CD4-positive, alpha-beta T cell treated with Interleukin-1 beta for 1 hour (primary cell): ENCODE results near the gene RFNG.

ENCODE experiments used
- DNase-seq, 2 donors: peaks; one replicate each; pipeline ENCODE4 v3.0.0-alpha.2; 2020 to 2022

RFNG gene

GRCh38 chr17:82012640-82013295, 38.8 kb downstream of the RFNG start:
- no peak for DNase-seq

- DNase-seq, result no peak
Observed at GRCh38 chr17:82012261-82012639, 39.4 kb downstream of the RFNG start.

DNA sequence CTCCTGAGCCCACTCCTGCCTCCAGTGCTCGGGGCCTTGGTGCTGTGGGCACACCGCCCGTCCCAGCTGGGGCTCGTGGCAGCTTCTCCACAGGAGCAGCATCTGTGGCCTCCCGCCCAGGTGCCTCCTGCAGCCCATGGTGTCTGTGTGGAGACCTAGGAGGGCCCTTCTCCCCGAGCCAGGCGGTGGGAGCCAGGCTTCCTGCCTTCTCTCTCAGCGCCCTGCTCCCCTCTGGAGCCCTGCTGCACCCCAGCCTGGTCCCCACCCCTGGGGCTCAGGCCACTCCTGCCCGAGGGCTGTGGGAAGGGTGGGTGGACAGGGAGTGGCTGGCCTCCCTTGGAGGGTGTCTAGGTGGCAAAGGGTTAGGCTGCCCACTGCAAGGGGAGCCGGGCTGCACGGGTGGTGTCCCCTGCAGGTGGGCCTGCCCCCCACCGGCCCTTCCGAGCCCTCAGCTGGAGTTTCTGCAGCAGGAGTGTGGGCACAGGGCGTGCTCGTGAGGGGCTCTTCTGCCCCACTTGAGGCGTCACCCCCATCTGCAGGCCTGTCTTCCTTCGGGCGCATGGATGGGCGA, 39.9 kb downstream of the RFNG start:
- no peak for DNase-seq

DNA sequence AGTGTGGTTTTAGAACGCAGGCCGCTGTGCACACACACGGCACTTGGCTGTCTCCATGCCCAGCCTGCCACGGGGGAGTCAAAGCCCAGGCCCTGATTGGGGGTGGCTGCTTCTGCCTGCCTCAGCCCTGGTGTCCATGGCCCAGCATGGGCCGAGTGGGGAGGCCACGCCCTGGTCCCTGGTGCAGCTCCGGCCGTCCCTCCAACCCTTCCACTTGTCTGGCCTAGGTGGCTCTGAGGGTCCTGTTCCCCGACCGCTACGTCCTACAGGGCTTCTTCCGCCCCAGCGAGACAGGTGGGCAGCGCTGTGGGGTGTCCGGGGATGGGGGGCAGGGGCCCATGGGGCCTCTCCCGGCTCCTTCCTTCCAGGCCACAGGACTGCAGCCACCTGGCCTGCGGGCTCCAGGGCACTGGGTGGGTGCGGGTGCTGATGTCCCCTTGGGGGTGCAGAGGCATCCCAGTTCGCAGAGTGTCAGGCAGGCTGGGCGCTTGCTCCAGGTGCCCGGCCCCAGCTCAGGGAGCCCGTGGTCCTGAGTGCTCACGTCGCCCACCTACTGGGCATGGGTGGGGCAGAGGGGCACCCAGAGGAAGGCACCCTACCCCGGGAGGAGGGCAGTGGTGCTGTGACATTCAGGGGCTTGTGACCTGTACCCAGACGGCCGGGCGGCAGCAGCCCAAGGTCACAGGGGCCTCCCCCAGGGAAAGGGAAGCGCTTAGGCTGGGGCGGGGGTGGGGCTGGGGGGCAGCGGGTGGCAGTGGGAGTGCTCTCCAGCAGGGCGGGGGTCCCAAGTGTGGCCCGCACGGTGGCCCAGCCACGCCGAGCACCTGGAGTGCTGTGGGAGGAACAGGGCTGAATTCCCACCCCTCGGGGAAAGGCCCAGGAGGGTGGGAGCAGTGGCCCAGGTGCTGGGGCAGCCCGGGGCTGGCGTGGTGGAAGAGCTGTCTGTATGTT, 40.8 kb downstream of the RFNG start:
- no peak for DNase-seq

DNA sequence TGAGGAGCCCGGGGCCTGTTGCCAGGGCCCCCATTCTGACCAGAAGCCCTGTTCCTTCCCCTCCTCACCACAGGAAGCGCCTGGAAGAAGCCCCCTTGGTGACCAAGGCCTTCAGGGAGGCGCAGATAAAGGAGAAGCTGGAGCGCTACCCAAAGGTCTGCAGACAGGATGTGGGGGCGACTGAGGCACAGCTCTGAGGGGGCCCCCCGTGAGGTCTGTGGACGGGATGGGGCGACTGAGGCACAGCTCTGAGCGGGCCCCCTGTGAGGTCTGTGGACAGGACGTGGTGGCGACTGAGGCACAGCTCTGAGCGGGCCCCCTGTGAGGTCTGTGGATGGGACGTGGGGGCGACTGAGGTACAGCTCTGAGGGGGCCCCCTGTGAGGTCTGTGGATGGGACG, 42.2 kb downstream of the RFNG start:
- DNase-seq, result no peak

GRCh38 chr17:82008941-82009405, 42.6 kb downstream of the RFNG start:
- no peak for DNase-seq

- DNase-seq, result no peak
Observed at GRCh38 chr17:82008258-82008940, 43.2 kb downstream of the RFNG start.

DNA sequence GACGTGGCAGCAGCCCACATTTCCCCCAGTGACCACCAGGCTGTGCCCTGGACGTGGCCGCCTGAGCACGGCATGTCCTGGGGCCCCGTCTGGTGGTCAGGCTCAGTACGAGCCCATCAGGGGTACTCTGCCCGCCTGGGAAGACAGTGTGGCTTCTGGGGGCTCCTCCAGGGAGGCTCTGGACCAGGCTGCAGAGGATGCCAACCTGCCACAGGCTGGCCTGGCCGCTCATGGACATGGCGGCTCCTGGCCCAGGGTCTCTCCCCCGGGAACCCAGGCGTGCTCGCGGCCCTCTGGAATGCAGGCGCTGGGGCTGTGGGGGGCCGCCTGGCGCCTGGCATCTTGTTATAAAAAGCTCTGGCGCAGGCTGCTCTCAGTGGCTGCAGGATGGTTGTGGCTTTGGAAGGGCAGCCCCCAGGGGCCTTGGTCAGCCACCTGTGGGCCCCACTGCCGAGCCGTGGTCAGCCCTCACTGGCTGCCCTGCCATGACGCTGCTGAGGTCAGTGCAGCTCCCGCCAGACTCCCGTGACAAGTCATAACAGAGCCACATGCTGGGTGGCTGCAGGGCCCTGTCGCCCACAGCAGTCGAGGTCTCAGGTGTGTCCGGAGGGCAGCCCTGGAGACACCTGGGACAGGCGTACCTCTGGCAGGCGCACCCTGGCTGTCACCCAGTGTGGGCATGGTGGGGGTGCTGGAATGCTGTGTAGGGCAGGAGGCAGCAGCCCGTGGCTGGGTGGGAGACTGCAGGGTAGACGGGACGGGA, 43.9 kb downstream of the RFNG start:
- DNase-seq, result no peak

GRCh38 chr17:82007228-82007494, 44.5 kb downstream of the RFNG start:
- no peak for DNase-seq

GRCh38 chr17:82006468-82007227, 45.0 kb downstream of the RFNG start:
- no peak for DNase-seq

DNA sequence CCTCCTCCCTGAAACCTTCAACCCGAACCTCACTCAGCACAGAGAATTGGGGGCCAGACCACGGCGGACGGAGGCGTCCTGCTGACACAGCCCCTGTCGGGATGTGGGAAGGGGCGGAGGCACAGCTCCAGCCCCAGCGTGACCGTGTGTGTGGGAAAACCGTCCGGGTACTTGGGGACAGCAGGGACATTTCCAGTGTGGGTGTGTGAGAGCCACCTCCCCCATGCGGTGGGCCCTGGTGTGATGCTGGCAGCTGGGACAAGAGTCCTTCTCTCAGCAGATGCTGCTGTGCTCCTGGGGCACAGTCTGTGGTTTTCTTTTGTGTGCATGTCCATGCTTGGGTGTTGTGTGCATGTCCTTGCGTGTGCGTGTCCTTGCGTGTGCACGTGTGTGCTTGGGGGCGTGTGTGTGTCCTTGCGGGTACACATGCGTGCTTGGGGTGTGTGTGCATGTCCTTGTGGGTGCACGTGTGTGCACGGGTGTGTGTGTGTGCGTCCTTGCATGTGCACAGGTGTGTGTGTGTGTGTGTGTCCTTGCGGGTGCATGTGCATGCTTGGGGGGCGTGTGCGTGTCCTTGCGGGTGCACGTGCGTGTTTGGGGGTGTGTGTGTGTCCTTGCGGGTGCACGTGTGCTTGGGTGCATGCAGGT, 45.8 kb downstream of the RFNG start:
- DNase-seq, result no peak

GRCh38 chr17:82004517-82005455, 46.8 kb downstream of the RFNG start:
- DNase-seq, result no peak

GRCh38 chr17:82003411-82004381, 47.9 kb downstream of the RFNG start:
- no peak for DNase-seq

GRCh38 chr17:82001571-82002056, 50.0 kb downstream of the RFNG start:
- no peak for DNase-seq

DNA sequence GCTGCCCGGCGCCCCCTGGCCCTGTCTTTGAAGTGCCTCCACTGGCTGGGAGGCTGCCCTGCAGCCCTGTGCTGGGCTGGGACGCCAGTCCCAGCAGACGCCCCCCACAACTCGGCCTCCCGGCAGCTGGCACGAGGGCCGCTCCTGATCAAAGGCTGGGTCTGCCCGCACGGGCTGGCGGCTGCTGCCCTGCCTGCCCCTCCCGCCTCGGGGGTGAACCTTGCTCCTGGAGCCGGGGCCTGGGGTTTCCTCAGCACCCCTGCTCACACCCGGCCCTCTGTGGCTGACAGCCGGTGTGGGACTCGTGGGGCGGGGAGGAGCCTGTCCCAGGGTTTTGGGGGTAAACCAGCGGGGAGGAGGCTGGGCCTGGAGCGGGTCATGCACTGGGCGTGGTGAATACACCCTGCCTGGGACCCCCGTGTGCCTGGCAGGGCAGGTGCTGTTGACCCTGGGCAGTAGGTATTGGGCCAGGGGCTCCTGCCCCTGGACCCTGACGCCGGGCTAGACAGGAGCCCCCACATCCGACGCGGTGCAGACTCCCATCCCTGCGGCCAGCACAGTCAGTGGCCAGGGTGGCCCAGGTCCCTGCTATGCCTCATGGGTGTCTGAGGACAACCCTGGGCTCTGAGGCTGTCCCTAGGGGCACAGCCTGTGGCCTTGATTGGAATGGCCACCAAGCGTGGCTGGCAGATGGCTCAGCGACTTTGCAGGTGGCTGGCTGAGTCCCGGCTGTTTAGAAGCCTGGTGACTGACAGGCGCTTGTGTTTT, 50.6 kb downstream of the RFNG start:
- DNase-seq, result no peak

- DNase-seq, result no peak
Observed at GRCh38 chr17:81999976-82000802, 51.4 kb downstream of the RFNG start.

- DNase-seq, result no peak
Observed at GRCh38 chr17:81999587-81999975, 52.0 kb downstream of the RFNG start.
